Measurements from ENCODE around the gene ELF5.

ELF5 gene

DNA sequence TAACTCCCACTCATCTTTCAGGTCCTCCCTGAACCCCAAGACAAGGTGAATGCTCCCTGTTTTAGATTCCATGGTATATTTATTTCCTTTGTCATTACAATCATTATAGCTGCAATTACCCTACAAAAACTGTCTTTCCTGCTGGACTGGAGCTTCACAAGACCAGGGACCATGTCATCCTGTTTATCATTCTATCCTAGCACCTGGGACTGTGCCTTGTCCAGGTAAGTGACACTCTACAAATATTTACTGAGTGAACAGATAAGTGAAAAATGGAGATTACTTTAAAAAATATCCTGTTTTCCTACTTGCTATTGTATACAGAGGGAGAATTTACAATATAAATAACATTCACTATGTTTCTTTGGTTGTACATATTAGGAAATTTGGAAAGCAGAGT lies 22.5 kb upstream of the ELF5 start:
- H3K23ac ChIP-seq (ENCODE audit: low read length) = no peak overlapping the region
- H3K4me3 ChIP-seq (ENCODE audit: low read depth, low read length) = no peak overlapping the region
- H4K12ac ChIP-seq (ENCODE audit: low read depth, low read length) = no peak overlapping the region
- H4K8ac ChIP-seq (ENCODE audit: low read depth, low read length) = no peak overlapping the region
- H4K91ac ChIP-seq (ENCODE audit: low read depth, low read length) = no peak overlapping the region
- no peaks in the 10 kb centered on the region for H3K27me3 ChIP-seq (ENCODE audit: insufficient read depth, low read length)
- H3K79me2 ChIP-seq (ENCODE audit: control insufficient read depth, insufficient read depth, low read length, poor library complexity) = no peaks in the 10 kb centered on the region
- H3K4ac ChIP-seq (ENCODE audit: low read depth, low read length) = no peak overlapping the region
- H3K79me1 ChIP-seq (ENCODE audit: low read length) = no peaks in the 10 kb centered on the region
- no peak overlapping the region for H2AFZ ChIP-seq (ENCODE audit: insufficient read depth, low read length, poor library complexity)
- no peaks in the 10 kb centered on the region for H3K4me1 ChIP-seq (ENCODE audit: control insufficient read depth in 1 of 2, insufficient read depth in 2 of 2, low read length in 2 of 2)
- no peak for DNase-seq
- no peak overlapping the region for H2BK5ac ChIP-seq (ENCODE audit: low read depth, low read length, poor library complexity)
- H3K9ac ChIP-seq (ENCODE audit: low read length) = no peak overlapping the region
- H3K9me3 ChIP-seq (ENCODE audit: insufficient read depth, low read depth, low read length) = no peaks in the 10 kb centered on the region
- no peak overlapping the region for H3K18ac ChIP-seq (ENCODE audit: low read length)
- no peak overlapping the region for H3K27ac ChIP-seq (ENCODE audit: low read depth, low read length)
- H3K36me3 ChIP-seq (ENCODE audit: control insufficient read depth in 1 of 2, insufficient read depth in 2 of 2, low read length in 2 of 2) = no peaks in the 10 kb centered on the region
- H3K14ac ChIP-seq (ENCODE audit: low read length) = no peak overlapping the region
- no peak overlapping the region for H2AK5ac ChIP-seq (ENCODE audit: low read length)
- no peak overlapping the region for H2BK120ac ChIP-seq (ENCODE audit: insufficient read depth, low read length, poor library complexity)
- no peak overlapping the region for H3K4me2 ChIP-seq (ENCODE audit: low read length)
- H2BK12ac ChIP-seq (ENCODE audit: low read length) = no peak overlapping the region

DNA sequence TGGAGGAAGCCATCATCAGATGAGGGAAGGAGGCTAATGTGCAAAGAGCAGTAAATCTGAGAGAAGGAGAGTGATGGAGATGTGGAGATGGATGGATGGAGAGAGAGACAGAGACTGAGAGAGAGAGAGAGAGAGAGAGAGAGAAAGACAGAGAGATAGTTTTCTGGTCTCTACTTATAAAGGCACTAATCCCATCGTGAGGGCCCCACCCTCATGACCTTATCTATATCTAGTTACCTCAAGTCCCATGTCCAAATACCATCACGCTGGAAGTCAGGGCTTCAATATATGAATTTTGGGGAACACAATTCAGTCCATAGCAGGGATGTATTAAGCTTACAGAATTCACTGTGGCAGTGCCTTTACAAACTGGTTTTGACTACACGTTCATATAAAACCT lies 21.2 kb upstream of the ELF5 start:
- no peak overlapping the region for H3K27ac ChIP-seq (ENCODE audit: low read depth, low read length)
- no peak overlapping the region for H2BK12ac ChIP-seq (ENCODE audit: low read length)
- H3K4me2 ChIP-seq (ENCODE audit: low read length) = no peak overlapping the region
- no peak overlapping the region for H2BK5ac ChIP-seq (ENCODE audit: low read depth, low read length, poor library complexity)
- no peaks in the 10 kb centered on the region for H3K79me1 ChIP-seq (ENCODE audit: low read length)
- no peak overlapping the region for H4K8ac ChIP-seq (ENCODE audit: low read depth, low read length)
- H4K91ac ChIP-seq (ENCODE audit: low read depth, low read length) = no peak overlapping the region
- no peaks in the 10 kb centered on the region for H3K4me1 ChIP-seq (ENCODE audit: control insufficient read depth in 1 of 2, insufficient read depth in 2 of 2, low read length in 2 of 2)
- no peaks in the 10 kb centered on the region for H3K27me3 ChIP-seq (ENCODE audit: insufficient read depth, low read length)
- no peak overlapping the region for H3K4ac ChIP-seq (ENCODE audit: low read depth, low read length)
- H3K23ac ChIP-seq (ENCODE audit: low read length) = no peak overlapping the region
- H3K14ac ChIP-seq (ENCODE audit: low read length) = no peak overlapping the region
- no peak overlapping the region for H3K4me3 ChIP-seq (ENCODE audit: low read depth, low read length)
- no peak overlapping the region for H2AFZ ChIP-seq (ENCODE audit: insufficient read depth, low read length, poor library complexity)
- no peaks in the 10 kb centered on the region for H3K79me2 ChIP-seq (ENCODE audit: control insufficient read depth, insufficient read depth, low read length, poor library complexity)
- H3K9me3 ChIP-seq (ENCODE audit: insufficient read depth, low read depth, low read length) = no peaks in the 10 kb centered on the region
- DNase-seq = no peak
- no peak overlapping the region for H3K18ac ChIP-seq (ENCODE audit: low read length)
- no peak overlapping the region for H4K12ac ChIP-seq (ENCODE audit: low read depth, low read length)
- no peak overlapping the region for H3K9ac ChIP-seq (ENCODE audit: low read length)
- H2BK120ac ChIP-seq (ENCODE audit: insufficient read depth, low read length, poor library complexity) = no peak overlapping the region
- H3K36me3 ChIP-seq (ENCODE audit: control insufficient read depth in 1 of 2, insufficient read depth in 2 of 2, low read length in 2 of 2) = no peaks in the 10 kb centered on the region
- no peak overlapping the region for H2AK5ac ChIP-seq (ENCODE audit: low read length)
- no CpG with 5 or more reads among the region's 3 CpGs for WGBS (ENCODE audit: extremely low coverage, insufficient coverage, insufficient read length)

DNA sequence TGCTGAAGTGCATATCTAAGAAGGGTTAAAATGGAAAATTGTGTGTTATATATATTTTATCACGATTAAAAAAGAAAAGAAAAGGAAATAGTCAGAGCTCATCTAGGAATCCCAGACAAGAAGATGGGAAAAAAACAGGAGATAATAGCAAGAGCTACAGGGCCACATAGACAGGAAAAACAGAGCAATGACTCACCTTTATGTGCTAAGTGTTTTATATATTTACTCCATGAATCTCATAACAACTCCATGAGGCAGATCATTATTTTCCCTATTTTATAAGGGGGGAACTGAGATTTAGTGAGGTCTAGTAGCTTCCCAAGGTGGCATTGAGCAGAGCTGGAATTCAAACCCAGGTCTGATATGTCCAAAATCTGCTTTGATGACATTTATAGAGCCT lies 18.1 kb upstream of the ELF5 start:
- Histone ChIP-seq H3K23ac (ENCODE audit: low read length) (no peak overlapping the region), H3K27ac (ENCODE audit: low read depth, low read length) (no peak overlapping the region), H3K4ac (ENCODE audit: low read depth, low read length) (no peak overlapping the region), H4K91ac (ENCODE audit: low read depth, low read length) (no peak overlapping the region), H3K4me1 (ENCODE audit: control insufficient read depth in 1 of 2, insufficient read depth in 2 of 2, low read length in 2 of 2) (no peaks in the 10 kb centered on the region), H2AFZ (ENCODE audit: insufficient read depth, low read length, poor library complexity) (no peak overlapping the region), H3K9ac (ENCODE audit: low read length) (no peak overlapping the region), H4K8ac (ENCODE audit: low read depth, low read length) (no peak overlapping the region), H2BK12ac (ENCODE audit: low read length) (no peak overlapping the region), H3K36me3 (ENCODE audit: control insufficient read depth in 1 of 2, insufficient read depth in 2 of 2, low read length in 2 of 2) (no peaks in the 10 kb centered on the region), H3K79me2 (ENCODE audit: control insufficient read depth, insufficient read depth, low read length, poor library complexity) (no peaks in the 10 kb centered on the region), H4K12ac (ENCODE audit: low read depth, low read length) (no peak overlapping the region), H3K27me3 (ENCODE audit: insufficient read depth, low read length) (no peaks in the 10 kb centered on the region), H3K4me3 (ENCODE audit: low read depth, low read length) (no peak overlapping the region), H3K4me2 (ENCODE audit: low read length) (no peak overlapping the region), H3K18ac (ENCODE audit: low read length) (no peak overlapping the region), H3K9me3 (ENCODE audit: insufficient read depth, low read depth, low read length) (no peaks in the 10 kb centered on the region), H3K14ac (ENCODE audit: low read length) (no peak overlapping the region), H2AK5ac (ENCODE audit: low read length) (no peak overlapping the region), H2BK5ac (ENCODE audit: low read depth, low read length, poor library complexity) (no peak overlapping the region), H2BK120ac (ENCODE audit: insufficient read depth, low read length, poor library complexity) (no peak overlapping the region), H3K79me1 (ENCODE audit: low read length) (no peaks in the 10 kb centered on the region)
- no peak for DNase-seq
- 100% methylated on average over 1 of the region's 1 CpG for WGBS (ENCODE audit: extremely low coverage, insufficient coverage, insufficient read length)

DNA sequence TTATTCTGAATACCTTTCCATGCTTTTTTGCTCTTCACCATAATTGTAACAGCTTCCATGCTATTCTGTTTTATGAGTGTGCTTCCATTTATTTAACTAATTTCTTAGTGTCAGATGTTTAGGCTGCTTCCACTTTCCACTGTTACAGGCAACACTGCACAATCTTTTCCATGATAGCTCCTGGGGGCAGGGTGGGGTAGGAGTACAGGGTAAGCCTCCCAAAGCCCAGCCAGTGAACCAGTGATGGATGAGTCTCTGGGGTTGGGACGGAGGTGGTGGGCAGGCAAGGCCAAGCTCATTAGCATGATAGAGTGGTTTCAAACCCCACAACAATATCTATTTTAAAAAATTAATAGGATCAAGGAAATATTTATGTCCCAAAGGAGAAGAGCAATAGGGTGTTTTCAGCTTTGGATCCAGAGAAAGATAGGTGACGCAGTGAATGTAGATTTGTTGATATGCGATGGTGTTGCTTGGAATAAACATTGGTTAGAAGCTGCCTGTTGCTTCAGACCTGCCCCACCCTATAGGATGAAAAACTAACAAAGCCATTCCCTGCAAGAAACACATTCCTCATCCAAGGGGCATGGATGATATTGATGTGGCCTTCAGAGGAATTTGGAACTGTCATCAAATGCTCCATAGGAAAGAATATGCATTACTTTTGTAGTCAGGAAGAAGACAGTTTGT lies 17.1 kb upstream of the ELF5 start:
- Histone ChIP-seq H3K23ac (ENCODE audit: low read length) (no peak overlapping the region), H2BK5ac (ENCODE audit: low read depth, low read length, poor library complexity) (no peak overlapping the region), H3K79me1 (ENCODE audit: low read length) (no peaks in the 10 kb centered on the region), H3K27ac (ENCODE audit: low read depth, low read length) (no peak overlapping the region), H3K36me3 (ENCODE audit: control insufficient read depth in 1 of 2, insufficient read depth in 2 of 2, low read length in 2 of 2) (no peaks in the 10 kb centered on the region), H3K4me1 (ENCODE audit: control insufficient read depth in 1 of 2, insufficient read depth in 2 of 2, low read length in 2 of 2) (no peaks in the 10 kb centered on the region), H3K4me2 (ENCODE audit: low read length) (no peak overlapping the region), H3K4ac (ENCODE audit: low read depth, low read length) (no peak overlapping the region), H3K4me3 (ENCODE audit: low read depth, low read length) (no peak overlapping the region), H4K91ac (ENCODE audit: low read depth, low read length) (no peak overlapping the region), H2AK5ac (ENCODE audit: low read length) (no peak overlapping the region), H3K9me3 (ENCODE audit: insufficient read depth, low read depth, low read length) (no peaks in the 10 kb centered on the region), H4K12ac (ENCODE audit: low read depth, low read length) (no peak overlapping the region), H2AFZ (ENCODE audit: insufficient read depth, low read length, poor library complexity) (no peak overlapping the region), H3K9ac (ENCODE audit: low read length) (no peak overlapping the region), H2BK120ac (ENCODE audit: insufficient read depth, low read length, poor library complexity) (no peak overlapping the region), H2BK12ac (ENCODE audit: low read length) (no peak overlapping the region), H3K18ac (ENCODE audit: low read length) (no peak overlapping the region), H3K27me3 (ENCODE audit: insufficient read depth, low read length) (no peaks in the 10 kb centered on the region), H3K14ac (ENCODE audit: low read length) (no peak overlapping the region), H4K8ac (ENCODE audit: low read depth, low read length) (no peak overlapping the region), H3K79me2 (ENCODE audit: control insufficient read depth, insufficient read depth, low read length, poor library complexity) (no peaks in the 10 kb centered on the region)
- WGBS (ENCODE audit: extremely low coverage, insufficient coverage, insufficient read length) = no CpG with 5 or more reads among the region's 3 CpGs
- no peak for DNase-seq
